GM20000 (cell line): ENCODE data around the gene EEF1A2.

Experiments used
- DNase-seq: peaks from one replicate; pipeline ENCODE4 v3.0.0; 2012; ENCODE audit warnings: low spot score
- TF ChIP-seq, protein P1 (sequence below): IDR thresholded peaks from 2 replicates; pipeline ENCODE4 v1.5.1; 2012; ENCODE audit warnings: mild to moderate bottlenecking, control low read depth; ENCODE audit errors: extremely low read depth, missing control alignments

Gene EEF1A2

DNA sequence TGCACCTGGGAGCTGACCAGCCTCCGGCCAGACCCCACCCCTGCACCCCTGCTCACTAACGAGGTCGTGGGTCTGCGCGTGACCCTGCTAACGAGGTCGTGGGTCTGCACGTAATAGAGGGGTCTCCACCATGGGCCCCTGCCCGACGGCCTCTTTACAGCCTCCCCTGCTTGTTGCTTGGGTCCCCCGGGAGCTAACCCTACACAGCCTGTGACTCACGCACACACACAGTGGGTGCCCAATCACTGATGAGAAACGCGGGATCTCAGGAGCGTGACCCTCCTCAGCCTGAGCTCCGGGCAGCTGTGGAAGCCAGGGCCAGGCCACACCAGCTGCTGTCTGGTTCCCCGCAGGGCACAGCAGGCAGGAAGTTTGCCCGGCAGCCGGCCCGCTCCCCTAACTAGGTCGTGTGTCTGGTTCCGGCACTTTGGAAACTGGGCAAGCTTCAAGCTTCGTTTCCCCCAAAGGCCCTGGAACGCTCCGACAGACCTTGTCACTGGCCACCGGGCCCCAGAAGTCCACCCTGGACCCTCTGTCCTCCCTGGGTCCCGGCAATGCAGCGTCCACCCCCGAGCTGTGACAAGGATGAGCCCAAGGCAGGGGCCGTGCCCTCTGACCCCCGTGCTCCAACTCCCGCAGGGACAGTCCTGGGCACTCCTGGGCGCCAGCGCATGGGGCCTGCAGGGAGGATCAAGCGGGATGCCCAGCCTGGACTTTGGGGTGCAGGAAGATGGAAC lies 37.5 kb upstream of the EEF1A2 start:
- no peak for DNase-seq
- TF ChIP-seq, protein P1, sequence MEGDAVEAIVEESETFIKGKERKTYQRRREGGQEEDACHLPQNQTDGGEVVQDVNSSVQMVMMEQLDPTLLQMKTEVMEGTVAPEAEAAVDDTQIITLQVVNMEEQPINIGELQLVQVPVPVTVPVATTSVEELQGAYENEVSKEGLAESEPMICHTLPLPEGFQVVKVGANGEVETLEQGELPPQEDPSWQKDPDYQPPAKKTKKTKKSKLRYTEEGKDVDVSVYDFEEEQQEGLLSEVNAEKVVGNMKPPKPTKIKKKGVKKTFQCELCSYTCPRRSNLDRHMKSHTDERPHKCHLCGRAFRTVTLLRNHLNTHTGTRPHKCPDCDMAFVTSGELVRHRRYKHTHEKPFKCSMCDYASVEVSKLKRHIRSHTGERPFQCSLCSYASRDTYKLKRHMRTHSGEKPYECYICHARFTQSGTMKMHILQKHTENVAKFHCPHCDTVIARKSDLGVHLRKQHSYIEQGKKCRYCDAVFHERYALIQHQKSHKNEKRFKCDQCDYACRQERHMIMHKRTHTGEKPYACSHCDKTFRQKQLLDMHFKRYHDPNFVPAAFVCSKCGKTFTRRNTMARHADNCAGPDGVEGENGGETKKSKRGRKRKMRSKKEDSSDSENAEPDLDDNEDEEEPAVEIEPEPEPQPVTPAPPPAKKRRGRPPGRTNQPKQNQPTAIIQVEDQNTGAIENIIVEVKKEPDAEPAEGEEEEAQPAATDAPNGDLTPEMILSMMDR: no peak

- DNase-seq: no peak
- TF ChIP-seq, protein P1: no peak
Observed at GRCh38 chr20:63534831-63535651, 36.2 kb upstream of the EEF1A2 start.

GRCh38 chr20:63534427-63534830 lies 35.5 kb upstream of the EEF1A2 start:
- TF ChIP-seq, protein P1: no peak
- DNase-seq: no peak

DNA sequence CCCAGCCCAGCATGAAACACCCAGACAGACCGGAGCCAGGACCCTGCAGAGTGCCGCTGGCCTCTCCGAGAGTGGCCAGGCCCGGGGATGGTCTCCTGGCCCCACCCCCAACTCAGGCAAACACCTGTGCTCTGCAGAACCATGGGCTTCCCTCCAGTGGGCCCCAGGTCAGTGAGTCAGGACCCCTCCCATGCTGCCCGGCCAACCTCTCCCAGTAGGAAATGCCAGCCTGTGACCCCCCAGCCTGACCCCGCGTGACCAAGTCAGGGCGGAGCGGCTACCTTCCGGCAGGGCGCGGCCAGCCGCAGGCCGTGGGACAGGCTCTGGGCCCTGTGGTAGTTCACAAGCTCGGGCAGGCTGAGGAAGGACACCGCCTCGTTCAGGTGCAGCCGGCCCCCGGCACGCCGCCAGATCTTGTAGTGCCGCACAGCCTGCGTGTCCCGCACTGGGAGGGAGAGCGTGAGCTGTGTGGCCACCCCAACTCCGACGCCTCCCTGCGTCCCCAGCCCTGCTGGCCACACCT lies 35.0 kb upstream of the EEF1A2 start:
- no peak for DNase-seq
- TF ChIP-seq, protein P1: no peak

DNA sequence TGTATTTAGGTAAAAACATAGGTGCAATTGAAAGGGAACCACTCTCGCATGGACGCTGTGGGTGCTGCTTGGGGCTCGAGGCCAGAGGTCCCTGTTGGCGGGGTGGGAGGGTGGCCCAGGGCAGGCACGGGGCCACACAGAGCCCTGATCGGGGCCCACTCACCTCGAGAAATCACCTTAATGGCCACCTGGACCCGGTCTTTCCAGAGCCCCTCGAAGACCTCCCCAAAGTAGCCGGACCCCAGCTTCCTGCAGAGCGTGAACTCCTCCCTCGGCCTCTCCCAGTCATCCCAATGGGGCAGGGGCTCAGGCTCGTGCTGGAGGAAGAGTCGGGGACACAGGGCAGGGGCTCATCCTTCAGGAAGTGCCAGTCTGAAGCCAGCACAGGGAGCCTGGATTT lies 34.5 kb upstream of the EEF1A2 start:
- no peak for DNase-seq
- TF ChIP-seq, protein P1: no peak

DNA sequence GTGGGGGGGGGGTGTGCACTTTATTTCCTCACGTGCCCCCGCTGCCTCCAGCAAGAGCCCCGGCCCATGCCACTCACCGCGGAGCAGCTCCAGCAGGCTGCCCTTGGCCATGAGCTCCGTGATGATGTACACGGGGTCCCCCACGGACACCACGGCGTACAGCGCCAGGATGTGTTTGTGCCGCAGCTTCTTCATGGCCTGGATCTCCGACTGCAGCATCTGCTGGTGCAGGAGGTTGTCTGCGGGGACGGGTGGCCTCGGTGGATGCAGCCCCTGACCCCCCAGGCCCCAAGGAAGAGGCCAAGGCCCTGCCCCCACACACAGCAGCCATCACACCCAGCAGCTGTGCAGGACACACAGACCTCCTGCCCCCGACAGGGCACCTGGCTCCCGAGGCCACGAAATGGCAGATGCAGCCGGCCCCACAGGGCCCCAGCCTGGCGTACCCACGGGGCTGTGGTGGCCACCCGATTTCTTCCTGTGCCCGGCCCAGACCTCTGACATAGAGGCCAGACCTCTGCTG lies 33.6 kb upstream of the EEF1A2 start:
- no peak for DNase-seq

More for the DNA sequence above, 33.6 kb upstream of the EEF1A2 start:
- TF ChIP-seq, protein P1: no peak
